NCI-H1436 treated with DMSO at 0.1 percent for 48 hours (cell line): ENCODE measurements around the gene TMEM179.

Experiments used
- DNase-seq: peaks from one replicate; lab custom pipeline; 2025; lab: John Stamatoyannopoulos, UW

TMEM179 gene

DNA sequence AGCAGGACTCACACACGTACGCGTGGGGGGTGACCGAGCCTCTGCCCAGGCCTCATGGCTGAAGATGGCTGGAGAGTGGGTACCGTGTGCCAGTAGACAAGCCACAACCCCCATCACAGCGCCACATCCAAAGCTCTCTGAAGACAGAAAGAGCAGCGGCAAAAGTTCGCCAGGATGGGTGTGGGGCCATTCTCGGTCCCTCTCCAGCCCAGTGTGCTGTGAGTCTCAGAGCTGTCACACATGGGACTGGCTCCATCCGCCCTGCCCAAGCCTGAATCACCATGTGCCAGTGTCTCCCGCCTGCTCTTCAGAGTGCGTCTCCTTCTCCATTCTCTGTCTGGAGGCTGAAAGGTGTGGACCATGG, 5.7 kb downstream of the TMEM179 start:
- DNase-seq = no peak

DNA sequence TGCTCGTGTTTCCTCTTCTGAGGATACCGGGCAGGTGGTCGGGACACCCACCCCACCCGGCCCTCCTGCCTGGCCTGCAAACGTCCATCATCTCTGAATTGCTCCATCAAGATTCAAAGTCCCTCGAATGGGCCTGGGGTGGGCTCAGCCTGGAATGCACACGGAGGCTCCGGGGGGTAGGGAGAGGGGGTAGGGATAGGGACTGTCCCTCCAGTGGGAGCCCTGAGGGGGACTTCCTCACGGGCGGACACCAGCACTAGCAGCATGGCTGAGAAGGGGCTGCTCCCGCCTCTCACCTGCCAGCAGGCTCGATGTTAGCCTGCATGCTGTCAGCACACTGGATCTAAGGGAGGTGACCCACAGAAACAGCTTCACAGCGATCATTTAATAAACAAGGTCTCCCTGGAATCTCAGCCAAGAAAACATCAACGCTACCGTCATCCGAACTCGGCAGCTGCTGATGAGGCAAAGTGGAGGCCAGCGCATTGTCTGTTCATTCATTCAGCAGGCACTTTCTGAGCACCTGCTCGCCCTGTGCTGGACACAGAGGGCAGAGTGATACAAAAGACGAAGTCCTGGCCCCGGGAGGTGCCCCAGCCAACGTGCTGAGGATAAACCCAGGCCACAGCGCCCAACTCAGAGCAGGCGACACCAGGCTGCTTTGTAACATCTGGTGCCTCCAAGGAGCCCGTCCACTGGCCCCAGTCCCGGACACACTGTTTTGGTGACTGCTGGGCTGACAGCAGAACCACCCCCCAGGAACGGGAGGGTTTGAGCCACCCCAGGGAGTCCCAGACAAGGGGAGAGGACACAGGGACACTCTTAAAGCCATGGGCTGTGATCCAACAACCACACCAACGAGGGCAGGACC, 6.3 kb downstream of the TMEM179 start:
- no peak for DNase-seq

DNA sequence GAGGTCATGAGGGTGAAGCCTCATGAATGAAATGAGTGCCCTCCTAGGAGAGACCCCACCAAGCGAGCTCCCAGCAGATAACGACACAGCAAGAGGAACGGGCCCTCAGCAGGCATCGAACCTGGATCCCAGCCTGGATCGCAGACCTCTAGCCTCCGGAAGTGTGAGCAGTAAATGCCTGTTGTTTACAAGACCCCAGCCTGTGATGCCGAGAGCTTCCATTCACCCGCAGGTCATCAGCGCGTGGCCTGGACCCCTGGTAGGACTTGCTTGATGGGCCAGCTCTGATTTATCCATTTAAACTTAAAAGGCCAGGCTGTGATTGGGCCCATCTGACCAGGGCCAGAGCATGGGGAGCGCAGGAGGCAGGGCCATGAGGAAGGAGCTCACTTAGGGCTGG, 7.0 kb downstream of the TMEM179 start:
- no peak for DNase-seq

DNA sequence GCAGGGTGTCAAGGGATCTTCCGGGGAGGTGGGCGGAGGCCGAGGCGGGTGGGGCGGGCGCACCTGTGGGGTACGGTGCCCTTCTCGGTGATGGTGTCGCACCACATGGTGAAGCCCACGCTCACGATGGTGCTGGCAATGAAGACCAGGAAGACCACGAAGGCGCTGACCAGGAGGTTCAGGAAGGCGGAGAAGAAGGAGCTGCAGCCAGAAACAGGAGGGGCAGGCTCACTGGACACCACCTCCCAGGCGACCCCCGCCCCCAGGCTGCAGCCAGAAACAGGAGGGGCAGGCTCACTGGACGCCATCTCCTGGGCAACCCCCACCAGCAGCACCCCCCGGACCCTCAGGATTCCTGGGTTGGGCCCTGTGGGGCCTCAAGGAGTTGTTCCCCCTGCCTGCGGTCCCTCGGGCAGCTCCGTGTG, 7.6 kb downstream of the TMEM179 start:
- no peak for DNase-seq

DNA sequence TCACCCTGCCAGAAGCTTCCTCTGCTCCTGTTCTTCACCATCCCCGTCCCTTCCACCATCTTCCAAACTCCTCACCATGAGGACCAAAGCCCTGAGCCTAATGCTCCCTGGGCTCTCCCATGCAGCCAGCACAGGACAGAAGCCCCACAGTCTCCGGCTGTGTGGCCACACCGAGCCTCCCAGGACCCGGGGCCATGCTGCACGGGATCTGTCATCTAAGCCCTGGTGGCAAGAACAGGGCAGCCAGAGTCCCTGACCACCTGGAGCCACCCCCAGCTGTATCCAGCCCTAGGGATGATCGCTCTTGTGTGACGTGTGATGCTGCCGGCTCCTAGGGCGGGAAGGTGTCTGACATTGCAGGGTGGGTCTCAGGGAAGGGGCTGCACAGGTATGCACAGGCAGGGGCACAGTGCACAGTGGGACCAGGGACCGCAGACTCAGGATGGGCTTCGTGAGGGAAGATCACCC, 8.1 kb downstream of the TMEM179 start:
- no peak for DNase-seq

DNA sequence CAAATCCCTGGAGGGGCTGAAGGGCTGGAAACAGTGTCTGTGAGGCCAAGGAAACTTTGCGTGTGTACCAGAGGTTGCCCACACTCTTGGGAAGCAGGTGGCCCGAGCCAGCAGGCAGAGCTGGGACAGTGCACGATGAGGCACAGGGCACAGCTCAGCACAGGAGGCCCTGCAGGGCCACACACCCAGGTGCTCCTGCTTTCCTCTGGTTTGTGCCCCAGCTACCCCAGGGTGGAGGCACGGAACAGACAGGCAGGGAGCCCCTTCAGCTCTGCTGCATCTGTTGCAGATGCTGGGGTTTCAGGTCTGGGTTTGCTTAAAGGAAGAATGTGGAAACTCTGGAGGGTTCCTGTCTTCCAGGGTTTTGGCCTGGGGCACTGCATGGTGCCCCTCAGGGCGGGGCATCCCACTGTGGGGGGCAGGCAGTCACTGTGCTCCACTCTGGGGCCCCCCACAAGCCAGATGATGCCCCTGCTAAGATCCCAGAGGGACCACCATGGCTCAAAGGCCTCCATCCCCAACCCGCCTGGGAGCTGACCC, 8.6 kb downstream of the TMEM179 start:
- no peak for DNase-seq

DNA sequence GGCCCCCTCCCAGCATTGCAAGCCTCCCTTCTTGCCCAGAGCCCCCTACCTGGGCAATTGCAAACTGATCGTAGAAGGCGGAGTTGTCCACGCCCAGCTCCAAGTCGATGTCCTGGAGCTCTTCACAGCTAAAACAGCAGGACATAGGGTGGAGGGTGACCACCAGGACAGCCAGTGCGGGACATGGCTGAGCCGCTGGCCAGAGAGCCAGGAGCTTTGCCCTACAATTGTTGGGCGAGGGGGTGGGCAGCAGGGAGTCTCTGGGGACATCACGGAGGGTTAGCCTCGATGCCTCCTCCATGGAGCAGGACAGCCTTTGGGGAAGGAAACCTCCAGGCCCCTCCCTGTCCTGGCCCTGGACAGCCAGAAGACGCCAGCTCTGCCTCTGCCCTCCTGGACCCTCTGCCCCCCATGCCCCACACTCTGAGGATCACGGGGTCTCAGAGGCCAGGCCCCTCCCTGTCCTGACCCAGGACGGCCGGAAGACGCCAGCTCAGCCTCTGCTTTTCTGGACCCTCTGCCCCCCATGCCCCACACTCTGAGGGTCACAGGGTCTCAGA, 9.4 kb downstream of the TMEM179 start:
- no peak for DNase-seq

DNA sequence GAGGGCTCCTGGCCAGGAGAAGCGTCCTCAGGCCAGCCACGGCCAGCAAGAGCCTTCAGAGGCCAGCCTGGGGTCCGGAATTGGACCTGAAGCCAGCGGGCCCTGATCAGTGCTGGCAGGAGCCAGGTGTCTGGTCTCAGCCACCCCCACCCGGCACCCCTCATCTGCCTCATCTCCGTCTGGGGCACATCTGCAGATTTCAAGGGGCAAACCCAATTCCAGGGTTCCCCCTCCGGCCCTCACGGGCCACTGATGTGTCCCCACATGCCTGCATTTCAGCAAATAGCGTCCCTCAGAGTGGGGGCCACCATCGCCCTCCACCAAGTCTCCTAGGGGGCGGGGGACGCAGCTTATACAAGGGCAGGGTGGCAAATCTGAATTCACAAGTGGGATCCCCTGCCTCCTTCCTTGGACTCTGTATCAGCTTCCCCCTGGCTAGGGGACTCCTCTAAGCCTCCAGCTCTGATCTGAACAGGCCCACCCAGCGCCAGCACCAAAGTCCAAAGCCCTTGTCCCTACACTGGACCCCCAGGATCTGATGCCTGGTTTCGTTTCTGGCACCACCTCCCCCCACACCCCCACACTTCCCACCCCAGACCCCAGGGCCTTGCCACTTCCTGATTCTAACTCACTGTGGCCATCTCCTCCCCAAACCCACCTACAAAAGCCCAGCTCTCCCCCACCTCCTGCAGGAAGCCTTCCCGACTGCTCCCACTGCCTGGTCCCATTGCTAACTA, 10.1 kb downstream of the TMEM179 start:
- no peak for DNase-seq

DNA sequence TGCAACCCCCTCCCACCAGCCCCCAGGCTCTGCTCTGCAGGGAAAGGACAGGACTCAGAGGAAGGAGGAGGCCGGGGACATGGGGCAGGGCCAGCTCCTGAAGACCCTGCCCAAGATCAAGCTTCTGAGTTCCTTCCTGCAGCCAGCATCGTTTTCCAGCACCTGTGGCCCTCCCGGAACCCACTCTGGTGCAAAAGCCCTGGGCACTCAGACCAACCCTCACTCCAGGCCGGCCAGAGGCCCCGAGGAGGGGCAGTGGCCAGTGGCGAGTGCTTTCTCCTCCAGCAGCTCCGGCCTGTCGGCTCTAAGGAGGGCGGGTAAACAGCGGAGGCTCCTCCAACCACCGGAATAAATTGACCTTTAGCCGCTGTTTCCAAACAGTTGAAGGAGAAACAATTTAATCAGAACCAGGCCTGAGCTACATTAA, 10.8 kb downstream of the TMEM179 start:
- no peak for DNase-seq

DNA sequence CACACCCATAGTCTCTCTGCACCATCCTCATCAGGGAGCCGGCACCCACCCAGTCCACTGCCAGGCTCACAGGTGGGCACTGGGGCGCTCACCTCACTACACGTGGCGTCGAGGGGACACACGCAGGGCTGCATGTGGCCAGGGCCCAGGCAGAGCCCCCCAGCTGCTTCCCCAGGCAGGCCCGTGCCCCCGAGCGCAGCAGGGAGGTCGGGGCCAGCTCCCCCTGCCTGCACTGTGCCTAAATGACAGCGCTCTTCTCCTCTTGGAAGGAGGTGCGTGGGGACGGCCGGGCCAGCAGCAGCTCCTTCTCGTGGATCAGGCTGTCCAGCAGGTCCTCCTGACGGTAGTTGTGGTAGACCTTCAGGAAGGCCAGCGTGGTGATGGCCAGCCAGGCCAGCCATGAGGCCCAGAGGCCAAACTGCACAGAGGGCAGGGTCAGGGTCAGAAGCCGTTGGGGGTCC, 11.3 kb downstream of the TMEM179 start:
- no peak for DNase-seq

DNA sequence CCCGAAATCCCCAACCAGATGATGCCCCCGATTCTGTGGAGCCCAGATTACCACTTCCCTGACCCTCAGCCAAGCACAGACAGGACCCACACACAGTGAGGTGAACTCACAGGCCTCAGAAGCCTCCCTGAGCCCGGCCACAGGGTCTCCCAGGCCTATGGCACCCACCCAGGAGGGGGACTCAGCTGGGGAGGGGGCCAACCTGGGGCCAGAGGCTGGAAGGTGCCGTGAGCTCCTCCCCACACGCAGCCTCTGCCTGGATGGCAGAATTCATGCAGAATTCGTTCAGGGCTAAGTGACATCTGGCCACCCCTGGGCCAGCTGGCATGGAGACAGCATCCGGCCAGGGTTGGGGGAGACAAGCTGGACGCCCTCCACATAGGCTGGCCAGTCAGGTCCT, 11.8 kb downstream of the TMEM179 start:
- no peak for DNase-seq

DNA sequence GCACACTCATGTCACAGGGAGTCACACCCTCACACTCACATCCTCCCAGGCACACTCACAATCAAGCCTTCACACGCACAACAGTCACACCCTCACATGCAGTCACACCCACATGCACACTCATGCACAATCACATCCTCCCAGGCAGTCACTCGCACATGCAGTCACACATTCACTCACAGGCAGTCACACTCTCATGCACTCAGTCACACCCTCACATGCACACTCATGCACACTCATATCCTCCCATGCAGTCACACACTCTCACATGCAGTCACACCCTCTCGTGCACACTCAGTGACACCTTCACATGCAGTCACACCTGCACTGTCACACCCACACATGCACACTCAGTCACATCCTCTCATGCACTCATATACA, 12.3 kb downstream of the TMEM179 start:
- no peak for DNase-seq

DNA sequence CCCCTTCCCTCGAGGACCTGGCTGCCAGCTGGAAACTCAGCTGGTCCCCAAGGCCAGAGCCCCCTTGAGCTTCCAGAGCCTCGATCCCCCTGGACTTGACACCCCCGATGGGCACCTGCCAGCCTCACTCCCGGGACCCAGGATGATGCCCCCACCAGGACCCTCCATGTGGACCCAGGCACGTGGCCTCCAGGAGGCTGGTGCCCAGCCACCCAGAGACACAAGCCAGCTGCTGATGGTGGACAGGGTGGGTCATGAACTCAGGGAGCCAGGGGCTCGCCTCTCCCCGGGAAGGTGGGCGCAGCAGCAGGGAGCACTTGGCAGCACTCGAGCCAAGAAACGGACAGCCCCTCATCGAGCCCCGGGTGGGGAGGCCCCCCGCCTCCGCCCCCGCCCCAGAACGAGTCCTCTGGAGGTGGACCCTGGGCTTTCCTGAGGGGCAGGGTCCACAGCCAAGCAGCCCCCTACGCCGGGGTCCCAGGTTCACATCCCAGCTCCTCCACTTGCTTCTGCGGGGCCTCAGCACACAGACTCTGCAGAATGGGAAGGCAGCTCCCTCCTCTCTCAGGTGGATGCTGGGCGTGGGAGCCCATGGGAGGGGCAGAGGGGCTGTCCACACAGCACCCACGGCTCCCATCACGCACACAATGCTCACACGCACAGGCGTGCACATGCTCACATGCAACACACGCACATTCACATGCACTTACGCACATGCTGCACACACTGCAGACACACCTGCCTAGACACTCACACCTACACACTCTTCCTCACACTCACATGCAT, 12.9 kb downstream of the TMEM179 start:
- DNase-seq = no peak

DNA sequence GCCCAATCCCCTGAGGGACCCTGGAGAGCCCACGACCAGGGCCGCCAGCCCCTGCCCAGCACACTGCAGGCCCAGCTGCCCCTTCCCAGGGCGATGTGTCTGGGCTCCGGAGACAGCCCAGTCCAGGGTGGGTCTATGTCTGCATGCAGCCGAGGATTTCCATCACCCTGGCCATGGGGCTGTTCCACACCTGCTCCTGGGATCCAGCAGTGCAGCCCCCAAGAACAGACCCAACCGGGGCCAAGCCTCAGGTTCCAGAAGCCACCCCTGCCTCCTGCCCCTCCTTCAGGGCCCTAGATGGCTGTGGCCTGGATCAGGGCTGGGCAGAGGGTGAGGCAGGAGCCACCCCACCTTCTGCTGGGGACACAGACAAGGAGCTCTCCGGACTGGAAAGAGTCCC, 13.5 kb downstream of the TMEM179 start:
- DNase-seq = no peak

DNA sequence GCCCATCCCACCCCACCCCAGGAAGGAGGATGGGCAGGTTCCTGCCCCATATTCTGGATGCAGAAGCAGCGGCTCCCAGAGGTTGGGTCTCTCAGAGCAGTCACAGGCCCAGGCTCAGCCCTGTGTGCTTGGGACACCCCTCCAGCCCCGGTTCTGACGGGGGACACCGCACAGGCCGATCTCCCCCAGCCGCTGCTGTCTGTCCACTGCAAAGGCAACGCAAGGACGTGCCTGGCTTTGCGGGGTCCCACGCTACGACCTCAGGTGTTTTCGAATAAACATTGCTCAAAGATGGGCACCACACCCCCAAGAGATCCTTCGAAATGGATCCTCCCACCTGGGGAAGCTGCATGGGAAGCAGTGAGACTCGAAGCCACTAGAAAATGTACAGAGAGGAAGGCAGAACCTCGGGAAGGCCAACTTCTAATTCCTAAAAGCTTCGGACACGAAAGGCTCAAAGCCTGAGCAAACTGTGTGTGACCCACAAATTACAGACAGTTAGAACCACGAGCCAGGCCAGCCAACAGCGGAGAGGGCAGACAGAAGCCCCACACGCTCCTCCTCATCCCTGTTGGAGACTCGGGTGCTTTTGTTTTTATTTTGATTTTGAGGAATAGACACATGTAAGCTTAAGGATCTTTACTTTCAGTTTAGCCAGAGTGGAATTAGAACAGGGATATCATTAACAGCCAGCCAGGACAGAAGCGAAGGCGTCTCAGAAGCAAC, 14.2 kb downstream of the TMEM179 start:
- no peak for DNase-seq

DNA sequence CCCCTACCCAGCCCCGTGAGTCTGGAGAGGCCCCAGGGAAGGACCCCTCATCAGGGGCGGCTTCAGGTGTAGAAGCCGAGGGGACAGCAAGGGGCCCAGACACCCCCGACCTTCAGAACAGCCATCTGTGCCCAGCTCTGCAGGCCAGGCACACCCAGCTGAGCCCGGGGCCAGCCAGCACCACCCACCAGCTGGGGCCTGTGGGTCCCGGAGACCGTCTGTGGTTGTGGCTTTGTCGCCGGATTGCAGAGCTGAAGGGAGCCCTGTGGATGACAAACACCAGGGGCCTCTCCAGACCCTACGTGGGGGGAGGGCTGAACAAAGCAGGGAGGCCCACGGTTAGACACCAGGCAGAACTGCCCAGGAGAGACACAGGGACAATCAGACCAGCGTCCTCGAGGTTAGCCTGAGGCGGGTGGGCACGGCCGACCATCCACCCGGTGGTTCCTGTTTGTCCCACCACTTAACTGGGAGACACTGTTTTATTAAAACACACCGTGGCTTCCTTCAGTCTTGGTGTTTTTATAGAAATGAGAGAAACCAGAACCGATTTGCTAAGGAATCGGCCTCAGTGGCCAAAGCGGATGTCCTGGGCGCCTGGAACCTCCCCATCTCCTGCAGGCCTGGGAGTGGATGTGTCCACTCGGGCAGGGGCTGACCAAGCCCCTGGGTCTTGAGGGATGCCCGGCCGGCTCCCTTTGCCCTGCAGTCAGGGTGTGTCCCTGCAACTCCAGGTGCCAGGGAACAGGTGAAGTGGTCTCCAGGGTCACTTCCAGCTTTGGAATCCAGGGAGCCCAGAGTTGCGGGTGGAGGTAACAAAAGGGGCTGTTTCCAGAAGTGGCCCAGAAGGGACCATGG, 15.0 kb downstream of the TMEM179 start:
- no peak for DNase-seq

DNA sequence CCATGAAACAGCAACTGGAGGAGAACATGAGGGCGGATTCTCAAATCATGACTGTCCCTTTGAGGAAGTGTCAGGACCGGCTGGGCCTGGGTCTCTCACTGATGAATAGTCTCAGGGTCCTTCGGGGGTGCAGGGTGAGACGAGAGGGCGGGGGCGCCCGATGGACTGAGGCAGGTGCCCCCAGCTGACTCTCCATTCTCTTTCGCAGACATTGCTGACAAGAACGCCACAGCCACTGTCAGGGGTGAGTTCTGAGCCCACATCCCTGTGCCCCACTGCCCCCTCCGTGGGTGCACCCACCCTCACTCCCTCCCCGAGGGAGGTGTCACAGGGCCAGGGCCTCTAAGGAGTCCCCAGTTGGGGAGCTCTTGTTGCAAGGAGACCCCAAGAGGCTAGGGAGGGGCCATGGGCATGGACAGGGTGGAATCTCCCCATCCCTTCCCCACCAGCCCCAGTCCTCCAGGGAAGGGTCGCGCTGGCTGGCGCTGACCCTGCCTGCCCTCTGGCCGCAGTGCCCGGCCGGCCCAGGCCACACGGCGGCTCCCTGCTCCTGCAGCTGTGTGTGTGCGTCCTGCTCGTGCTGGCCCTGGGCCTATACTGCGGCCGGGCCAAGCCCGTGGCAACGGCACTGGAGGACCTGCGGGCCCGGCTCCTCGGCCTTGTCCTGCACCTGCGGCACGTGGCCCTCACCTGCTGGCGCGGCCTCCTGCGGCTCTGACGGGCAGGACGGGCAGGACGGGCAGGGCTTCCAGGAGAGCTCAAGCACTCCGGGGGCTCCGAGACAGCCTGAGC, 16.3 kb downstream of the TMEM179 start:
- no peak for DNase-seq

DNA sequence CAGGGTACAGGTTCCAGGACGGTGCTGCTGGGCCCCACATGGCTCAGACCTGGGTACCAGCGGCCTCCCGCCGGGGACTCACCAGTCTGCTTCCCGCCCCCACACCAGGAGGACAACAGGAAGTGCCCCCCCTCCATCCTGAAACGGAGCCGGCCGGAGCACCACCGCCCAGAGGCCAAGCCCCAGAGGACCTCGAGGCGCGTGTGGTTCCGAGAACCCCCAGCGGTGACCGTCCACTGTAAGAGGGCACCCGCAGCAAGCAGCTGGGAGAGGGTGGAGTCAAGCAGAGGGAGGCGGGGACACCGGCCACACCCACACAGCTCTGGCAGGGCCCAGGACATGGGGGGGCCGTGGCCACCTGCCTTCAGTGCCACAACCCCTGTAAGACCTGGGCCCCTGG, 16.9 kb downstream of the TMEM179 start:
- DNase-seq = no peak

DNA sequence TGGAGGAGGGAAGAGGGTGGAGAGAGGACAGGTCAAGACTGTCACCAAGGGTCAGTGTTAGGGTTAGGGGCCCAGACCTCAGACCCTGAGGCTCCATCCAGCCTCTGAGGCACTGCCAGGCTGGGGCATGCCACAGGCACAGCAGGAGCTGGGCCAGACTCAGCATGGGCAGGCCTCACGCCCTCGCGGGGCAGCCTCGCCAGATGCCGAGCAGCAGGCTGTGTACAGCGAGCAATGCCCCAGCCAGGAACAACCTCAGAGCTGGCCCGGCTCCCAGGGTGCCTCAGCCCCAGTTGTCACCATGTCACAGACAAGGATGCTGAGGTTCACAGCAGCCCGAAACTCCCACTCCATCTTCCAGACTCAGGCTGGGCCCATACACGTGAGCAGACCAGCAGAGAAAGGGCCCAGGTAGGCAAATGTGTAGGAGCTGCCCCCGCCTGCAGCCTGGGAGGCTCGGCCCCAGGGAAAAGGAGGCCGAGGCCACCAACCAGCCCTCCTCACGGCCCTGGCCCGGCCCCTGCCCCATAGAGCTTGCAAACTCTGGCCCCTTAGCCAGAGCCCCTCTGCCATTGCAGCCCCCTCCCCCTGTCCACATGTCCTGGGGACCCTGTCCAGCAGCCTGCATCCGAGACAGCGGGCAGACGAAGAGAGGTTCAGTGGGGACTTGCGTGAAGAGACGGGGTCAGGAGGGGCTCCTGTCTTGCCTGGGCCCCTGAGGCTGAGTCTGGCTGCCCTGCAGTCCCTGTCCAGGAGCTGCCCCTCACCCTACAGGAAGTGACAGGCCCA, 17.5 kb downstream of the TMEM179 start:
- DNase-seq = no peak
